Pons (tissue), 1 donor: ENCODE data around the gene ZNF622.
"Not testable (repeated sequence)": the region's sequence is repeated elsewhere in the genome, so short reads cannot be mapped to it uniquely, and the experiment has no call there.

ENCODE experiments used
- DNase-seq: peaks from one replicate; pipeline ENCODE4 v3.0.0-alpha.2; 2016; ENCODE audit warnings: low spot score

ZNF622 gene

GRCh38 chr5:16480144-16480543, 14.5 kb upstream of the ZNF622 start:
- no peak for DNase-seq

DNA sequence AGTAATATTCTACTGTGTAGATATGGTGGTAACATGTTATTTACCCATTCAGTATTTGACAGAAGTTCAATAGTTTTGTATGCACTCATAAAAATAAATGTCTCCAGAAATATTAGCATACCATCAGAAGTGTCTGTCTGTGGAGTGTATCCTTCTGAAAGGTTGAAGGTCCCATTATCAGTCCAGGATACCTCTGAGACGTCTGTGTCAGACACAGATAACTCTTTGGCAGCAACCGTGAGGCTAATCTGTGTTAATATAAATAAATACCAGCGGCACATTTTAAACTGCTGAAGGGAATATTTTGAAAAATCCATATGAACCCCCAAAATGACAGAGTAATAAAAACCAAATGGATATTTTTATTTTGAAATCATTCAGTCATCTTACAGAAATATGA, 11.9 kb upstream of the ZNF622 start:
- no peak for DNase-seq

DNA sequence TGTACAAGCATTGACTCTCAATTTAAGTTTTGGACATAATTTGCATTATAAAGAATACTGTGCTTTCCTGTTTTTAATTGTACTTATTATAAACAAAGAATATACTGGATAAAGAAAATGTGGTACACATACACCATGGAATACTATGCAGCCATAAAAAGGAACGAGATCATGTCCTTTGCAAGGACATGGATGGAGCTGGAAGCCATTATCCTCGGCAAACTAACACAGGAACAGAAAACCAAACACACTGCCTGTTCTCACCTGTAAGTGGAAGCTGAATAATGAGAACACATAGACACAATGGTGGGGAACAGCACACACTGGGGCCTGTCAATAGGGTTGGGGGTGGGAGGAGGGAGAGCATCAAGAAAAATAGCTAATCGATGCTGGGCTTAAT, 10.8 kb upstream of the ZNF622 start:
- DNase-seq = not testable (repeated sequence)

DNA sequence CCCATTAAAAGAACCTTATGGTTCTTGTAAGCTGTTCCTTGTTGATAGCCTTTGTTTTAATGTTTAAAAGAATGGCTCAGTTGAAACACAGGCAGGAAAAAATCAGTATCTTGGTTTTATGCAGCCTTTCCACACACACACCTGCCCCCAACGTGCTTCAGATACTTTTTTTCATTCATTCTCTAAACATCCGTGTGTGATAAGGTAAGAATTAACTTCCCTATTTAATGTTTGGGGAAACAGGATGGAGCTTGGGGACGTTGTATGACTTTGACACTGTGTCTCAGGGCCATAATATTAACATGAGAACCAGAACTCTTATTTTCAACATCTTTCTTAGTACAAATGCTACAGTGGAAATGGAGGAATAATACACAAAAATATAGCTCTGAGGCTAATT, 5.8 kb upstream of the ZNF622 start:
- no peak for DNase-seq

- no peak for DNase-seq
Measured at GRCh38 chr5:16467363-16468219, 2.0 kb upstream of the ZNF622 start.

DNA sequence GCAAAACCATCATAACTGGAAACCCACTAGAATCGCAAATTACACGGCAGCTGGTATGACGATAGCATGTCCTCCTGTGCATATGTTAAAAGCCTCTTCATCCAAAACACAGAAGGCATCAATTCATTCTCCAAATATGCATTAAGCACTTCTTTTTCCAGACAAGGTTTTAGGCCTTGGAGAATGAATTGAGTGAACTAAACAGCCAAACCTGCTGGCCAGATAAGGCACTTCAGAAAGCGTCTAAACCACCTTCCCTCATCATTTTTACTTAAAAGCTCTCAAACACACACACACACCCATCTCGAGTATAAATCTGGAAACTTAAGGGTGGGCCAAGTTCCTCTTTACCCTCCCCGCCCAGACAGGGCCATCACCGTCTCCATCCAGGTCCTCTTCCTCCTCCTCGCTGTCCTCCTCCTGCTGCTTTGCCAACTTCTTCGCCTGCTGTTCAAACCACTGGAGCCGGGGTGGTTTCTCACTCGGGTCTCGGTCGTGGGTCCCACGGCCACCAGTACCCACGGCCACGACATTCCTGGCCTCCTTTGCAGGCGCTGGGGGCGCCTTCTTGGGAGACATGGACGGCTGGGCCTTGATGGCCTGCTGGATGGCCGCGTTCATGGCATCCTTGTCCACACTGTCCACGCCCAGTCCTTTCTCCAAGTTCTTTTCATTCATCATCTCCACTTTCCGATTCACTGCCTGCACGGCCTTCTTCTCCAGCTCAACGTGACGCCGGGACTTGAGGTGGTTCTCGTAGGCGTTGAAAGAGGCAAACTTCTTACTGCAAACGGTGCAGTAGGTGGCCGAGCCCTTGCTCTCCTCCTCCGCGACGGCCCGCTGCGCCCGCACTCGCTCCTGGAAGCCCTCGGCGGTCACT, 696 bp downstream of the ZNF622 start:
- no peak for DNase-seq

DNA sequence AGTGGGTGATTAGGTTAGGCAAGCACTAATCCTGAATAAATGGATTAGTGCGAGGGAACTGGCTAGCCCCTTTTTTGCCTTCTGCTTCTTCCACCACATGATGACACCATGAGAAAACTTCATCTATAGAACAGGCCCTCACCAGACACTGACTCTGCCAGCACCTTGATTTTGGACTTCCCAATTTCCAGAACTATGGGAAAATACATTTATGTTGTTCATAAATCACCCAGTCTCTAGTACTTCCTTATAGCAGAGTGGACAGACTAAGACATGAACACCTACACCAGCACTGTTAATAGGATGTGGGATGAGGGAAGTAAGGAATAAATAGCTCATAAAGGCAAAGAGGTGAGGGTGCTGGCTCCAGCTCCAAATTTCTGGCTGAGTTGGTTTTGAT, 1.4 kb downstream of the ZNF622 start:
- DNase-seq = no peak

- no peak for DNase-seq
Measured at GRCh38 chr5:16461782-16462181, 3.8 kb downstream of the ZNF622 start.

DNA sequence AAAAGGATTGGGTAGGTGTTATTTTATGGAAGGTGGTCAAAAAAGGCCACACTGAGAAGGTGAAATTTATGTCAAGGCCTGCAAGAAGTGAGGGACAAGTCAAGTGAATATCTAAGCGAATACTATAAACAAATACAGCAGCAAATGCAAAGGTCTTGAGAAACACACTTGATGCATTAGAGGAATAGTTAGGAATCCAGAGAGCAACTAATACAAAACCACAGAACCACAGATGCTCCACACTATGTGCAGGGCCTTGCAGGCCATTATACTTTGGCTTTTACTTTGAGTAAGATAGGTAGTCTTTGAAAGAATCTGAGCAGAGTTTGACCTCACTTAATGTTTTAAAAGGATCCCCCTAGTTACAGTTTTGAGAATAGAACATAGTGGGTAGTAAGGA, 4.6 kb downstream of the ZNF622 start:
- DNase-seq = no peak

GRCh38 chr5:16459451-16459850, 6.1 kb downstream of the ZNF622 start:
- no peak for DNase-seq

DNA sequence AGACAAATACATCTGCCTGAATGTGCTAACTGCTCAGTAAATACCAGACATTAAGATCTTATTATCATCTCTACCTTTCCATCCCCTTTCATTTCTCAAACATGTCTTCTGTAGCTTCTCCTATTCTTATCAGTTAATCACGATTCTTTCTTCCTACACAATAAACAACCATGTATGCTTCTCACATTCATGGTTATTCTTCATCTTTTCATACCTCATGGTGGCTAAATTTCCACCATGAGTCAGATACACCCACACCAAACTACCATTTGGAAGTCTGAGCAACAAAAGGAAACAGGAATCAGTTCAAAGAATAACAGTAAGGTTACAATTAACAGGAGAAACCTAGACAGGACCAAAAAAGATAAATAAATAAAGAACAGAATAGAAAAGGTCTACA, 7.7 kb downstream of the ZNF622 start:
- no peak for DNase-seq

GRCh38 chr5:16457451-16457850, 8.1 kb downstream of the ZNF622 start:
- no peak for DNase-seq

- peak; percentile 86 for DNase-seq
Measured at GRCh38 chr5:16456103-16456832, 9.3 kb downstream of the ZNF622 start.

DNA sequence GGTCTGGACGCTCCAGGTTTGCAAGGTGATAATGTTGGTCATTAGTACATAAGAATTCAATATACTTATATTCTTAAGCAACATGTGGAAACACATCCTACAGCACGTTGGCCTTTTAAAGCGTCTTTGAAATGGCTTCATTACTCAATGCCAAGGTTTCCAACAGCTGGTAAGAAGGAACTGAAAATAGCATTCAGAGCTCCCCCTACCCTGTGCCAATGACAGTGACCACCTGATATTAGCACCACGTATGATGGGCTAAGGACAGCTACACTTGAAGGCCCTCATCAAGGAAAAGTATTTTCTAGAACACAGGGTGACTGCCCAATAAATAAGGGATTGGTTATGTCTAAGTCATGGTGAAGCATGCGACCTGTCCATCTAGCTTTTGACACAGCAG, 9.9 kb downstream of the ZNF622 start:
- no peak for DNase-seq

DNA sequence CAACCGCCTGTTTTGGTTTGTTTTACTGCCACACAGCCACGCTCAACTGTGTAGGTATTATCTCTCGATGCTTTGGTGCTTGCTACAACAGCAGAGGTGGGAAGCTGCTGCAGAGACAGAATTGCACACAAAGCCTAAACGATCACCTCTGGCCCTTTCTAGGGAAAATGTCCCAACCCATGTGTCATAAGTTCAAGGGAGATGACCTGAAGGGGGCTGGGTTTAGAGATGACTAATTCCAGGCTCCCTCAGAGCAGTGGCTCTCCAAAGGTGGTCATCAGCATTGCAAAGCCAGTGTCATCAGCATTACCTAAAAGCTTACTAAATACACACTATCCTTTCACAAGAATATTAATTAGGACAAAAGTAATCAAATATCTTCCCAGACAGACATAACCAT, 10.9 kb downstream of the ZNF622 start:
- DNase-seq = no peak

- no peak for DNase-seq
Measured at GRCh38 chr5:16453609-16454008, 12.0 kb downstream of the ZNF622 start.

GRCh38 chr5:16450163-16450562, 15.4 kb downstream of the ZNF622 start:
- DNase-seq = no peak

DNA sequence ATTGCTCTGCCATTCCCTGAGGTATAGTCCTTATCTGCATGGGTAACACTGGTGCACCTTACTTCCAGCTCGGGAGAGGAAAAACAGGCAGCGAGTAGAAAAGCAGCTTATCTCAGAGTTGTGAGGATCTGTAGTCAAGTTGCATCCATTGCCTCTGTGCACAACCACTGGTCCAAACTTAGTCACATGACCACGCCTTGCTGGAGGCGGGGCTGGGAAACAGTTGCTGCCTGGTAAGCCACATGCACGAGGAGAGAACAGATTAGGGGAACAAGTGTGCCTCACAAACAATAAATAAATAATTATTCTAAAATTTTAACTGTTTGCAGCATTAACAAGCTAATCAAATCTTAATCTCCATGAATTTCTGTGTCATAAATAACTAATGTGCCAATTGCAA, 18.6 kb downstream of the ZNF622 start:
- no peak for DNase-seq

GRCh38 chr5:16437977-16438376, 27.6 kb downstream of the ZNF622 start:
- DNase-seq = no peak

GRCh38 chr5:16436065-16436682, 29.4 kb downstream of the ZNF622 start:
- not testable (repeated sequence) for DNase-seq

GRCh38 chr5:16431490-16431889, 34.1 kb downstream of the ZNF622 start:
- DNase-seq = no peak
